ENCODE data around the gene SEL1L2. TPM values are rescaled to one million over a fixed set of nuclear protein-coding genes. Genes with fewer than 3 reads are reported as not detected.

SEL1L2 gene
- total and polyA plus RNA-seq, 9 of the 15 experiments (the other 6 are each of a cell fraction or from before 2014, with no cell fraction given): not detected

GRCh38 chr20:13840093-13840465 lies 150.3 kb downstream of the SEL1L2 start:
- Histone ChIP-seq H3K9me3 (replicated peaks; ENCODE audit: control insufficient read depth, insufficient read depth, low read depth, low read length) (no peaks in the 10 kb centered on the region), H3K9ac (ENCODE audit: insufficient read depth in 1 of 2, low read depth in 2 of 2, low read length in 2 of 2) (no peak overlapping the region), H4K20me1 (replicated peaks; ENCODE audit: control insufficient read depth, insufficient read depth, low read length) (no peaks in the 10 kb centered on the region), H3K4me3 (no peak overlapping the region), H3K36me3 (ENCODE audit: control insufficient read depth, insufficient read depth, low read length) (no peaks in the 10 kb centered on the region), H3K79me2 (ENCODE audit: control insufficient read depth, insufficient read depth, low read length) (no peaks in the 10 kb centered on the region), H3K4me1 (replicated peaks in 1 of 2; ENCODE audit: control insufficient read depth in 2 of 2, insufficient read depth in 2 of 2, low read length in 2 of 2) (no peaks in the 10 kb centered on the region), H3K9me1 (ENCODE audit: control insufficient read depth, insufficient read depth, low read length) (no peaks in the 10 kb centered on the region), H2AFZ (ENCODE audit: low read depth, low read length) (no peak overlapping the region), H3K27ac (ENCODE audit: extremely low read depth, low read depth, low read length) (no peak overlapping the region), H3K4me2 (ENCODE audit: insufficient read depth, low read length) (no peak overlapping the region), H3K27me3 (ENCODE audit: control insufficient read depth in 2 of 2, insufficient read depth in 2 of 2, low read length in 2 of 2) (peaks cover 0 to 5% of the 10 kb centered on the region in 2 experiments; a peak in 3 of 5 replicates)
- ATAC-seq: no peak
- ChIA-PET POLR2A (interaction anchor here (0.7 kb wide), 1 partner anchor 206 kb away, joined by 3 read pairs; no protein-coding TSS in a partner anchor), CTCF (ENCODE audit: low intra/inter-chr PET ratio) (no interaction called here)
- in situ Hi-C loops (cut with MboI): no loop called here
- BruUV-seq (replicated peaks): no TSS peak
- no peak for FAIRE-seq
- no peak for TF ChIP-seq RBFOX2 (IDR thresholded peaks at IDR 0.05; ENCODE audit: low read depth, low read length)
- no peak for TF ChIP-seq FOS (IDR thresholded peaks at IDR 0.05; ENCODE audit: extremely low read depth, insufficient read length)
- no peak for TF ChIP-seq E2F5 (CRISPR knock-in tag; IDR thresholded peaks at IDR 0.05)
- TF ChIP-seq MED1 (CRISPR knock-in tag; IDR thresholded peaks at IDR 0.05; ENCODE audit: borderline replicate concordance): no peak
- TF ChIP-seq GABPB2 (CRISPR knock-in tag; conservative IDR thresholded peaks at IDR 0.05): no peak
- TF ChIP-seq GTF3C2 (IDR thresholded peaks at IDR 0.05; ENCODE audit: borderline replicate concordance, extremely low read depth, insufficient read length): no peak
- no peak for TF ChIP-seq KLF10 (CRISPR knock-in tag; IDR thresholded peaks at IDR 0.05)
- TF ChIP-seq NFE2L1 (tag; IDR thresholded peaks at IDR 0.05; ENCODE audit: borderline replicate concordance, low read depth): no peak
- no peak for TF ChIP-seq ZNF589 (CRISPR knock-in tag; IDR thresholded peaks at IDR 0.05; ENCODE audit: low read depth)
- TF ChIP-seq ATF1 (CRISPR knock-in tag; IDR thresholded peaks at IDR 0.05): no peak
- no peak for TF ChIP-seq ATF1 (tag; IDR thresholded peaks at IDR 0.05)
- no peak for TF ChIP-seq ZNF764 (CRISPR knock-in tag; IDR thresholded peaks at IDR 0.05; ENCODE audit: low read depth)
- TF ChIP-seq CREBBP (IDR thresholded peaks at IDR 0.05; ENCODE audit: low read depth, low read length): no peak
- 2% methylated on average over 4 of the region's 4 CpGs for WGBS (ENCODE audit: insufficient coverage, low coverage, missing lambda C conversion rate)
- intact Hi-C loops (cut with micrococcal nuclease): no loop called here
- no peak for DNase-seq (ENCODE audit: extremely low read depth in 1 of 4, low spot score in 3 of 4)

All from K562 (cell line).